IMR-90 (cell line): ENCODE measurements around the gene CDA. TPM values are rescaled to one million over a fixed set of nuclear protein-coding genes. Genes with fewer than 3 reads are reported as not detected.
A peak's percentile ranks its signal among the peaks of the same experiment; 100 is the strongest.

Experiments
- FOS ChIP-seq: fragments of 150-350 bp; IDR thresholded peaks from 2 replicates; pipeline ENCODE4 v1.6.1; 2016; ENCODE audit warnings: low read depth, low read length
- POLR2A ChIP-seq: IDR thresholded peaks from 2 replicates; pipeline ENCODE4 v1.6.1; 2012; ENCODE audit warnings: mild to moderate bottlenecking, low read depth, low read length
- RCOR1 ChIP-seq: IDR thresholded peaks from 2 replicates; pipeline ENCODE4 v1.6.1; 2012; ENCODE audit warnings: mild to moderate bottlenecking, low read length, improper control_type of control experiment; ENCODE audit not compliant: insufficient replicate concordance
- SMC3 ChIP-seq: fragments of 150-350 bp; IDR thresholded peaks from 2 replicates; pipeline ENCODE4 v1.6.1; 2016; ENCODE audit warnings: low read depth, mild to moderate bottlenecking, antibody characterized with exemption, low read length, moderate library complexity
- polyA plus RNA-seq, 3 experiments: library from polyadenylated mRNA; depleted of rRNA; stranded (reverse); fragments of >200 nt; gene quantifications; 2 replicates each; pipeline ENCODE4 v1.2.3, GENCODE V29; 2012; ENCODE audit warnings: low replicate concordance in 1 of 3
- total RNA-seq: library from RNA; depleted of rRNA; stranded (reverse); fragments of >200 nt; gene quantifications from 2 replicates; pipeline ENCODE4 v1.2.3, GENCODE V29; 2012

The CDA gene
- total and polyA plus RNA-seq, 2 of the 4 experiments (the other 2 are of a cell fraction) = 0.90 to 9.4 TPM

- TF ChIP-seq SMC3 = peak; percentile 90
- no peak for TF ChIP-seq RCOR1
- no peak for TF ChIP-seq FOS
- TF ChIP-seq POLR2A = no peak
Observed at GRCh38 chr1:20574686-20575540, 14.0 kb upstream of the CDA start (continued).
